ENCODE measurements around the gene LCN12. TPM values are rescaled to one million over a fixed set of nuclear protein-coding genes. Genes with fewer than 3 reads are reported as not detected.

LCN12 gene
- total RNA-seq, 1 donor from 2014 or later: 1.1 TPM

- H3K27me3 Mint-ChIP-seq (ENCODE audit: low read depth): no peaks in the 10 kb centered on the region
- no peak overlapping the region for H3K27ac Mint-ChIP-seq (ENCODE audit: unreplicated experiment)
- H3K4me1 Mint-ChIP-seq: peaks cover 4% of the 10 kb centered on the region
- TF ChIP-seq CTCF (conservative IDR thresholded peaks at IDR 0.05): no peak
- no peaks in the 10 kb centered on the region for H3K9me3 Mint-ChIP-seq
- no peaks in the 10 kb centered on the region for H3K36me3 Mint-ChIP-seq (ENCODE audit: low read depth)
- peak overlapping the region; percentile 23 for H3K4me3 Mint-ChIP-seq
- no peak for DNase-seq (ENCODE audit: low read depth, low spot score)
These were observed 6.5 kb upstream of the LCN12 start for GRCh38 chr9:136945333-136946227.

- Mint-ChIP-seq H3K27me3 (ENCODE audit: low read depth) (no peaks in the 10 kb centered on the region), H3K36me3 (ENCODE audit: low read depth) (no peaks in the 10 kb centered on the region), H3K4me3 (peak overlapping the region; percentile 56), H3K4me1 (peaks cover 4% of the 10 kb centered on the region), H3K9me3 (no peaks in the 10 kb centered on the region), H3K27ac (ENCODE audit: unreplicated experiment) (no peak overlapping the region)
- no peak for TF ChIP-seq CTCF (conservative IDR thresholded peaks at IDR 0.05)
- no peak for DNase-seq (ENCODE audit: low read depth, low spot score)
These were observed 5.6 kb upstream of the LCN12 start for GRCh38 chr9:136946228-136947027.

DNA sequence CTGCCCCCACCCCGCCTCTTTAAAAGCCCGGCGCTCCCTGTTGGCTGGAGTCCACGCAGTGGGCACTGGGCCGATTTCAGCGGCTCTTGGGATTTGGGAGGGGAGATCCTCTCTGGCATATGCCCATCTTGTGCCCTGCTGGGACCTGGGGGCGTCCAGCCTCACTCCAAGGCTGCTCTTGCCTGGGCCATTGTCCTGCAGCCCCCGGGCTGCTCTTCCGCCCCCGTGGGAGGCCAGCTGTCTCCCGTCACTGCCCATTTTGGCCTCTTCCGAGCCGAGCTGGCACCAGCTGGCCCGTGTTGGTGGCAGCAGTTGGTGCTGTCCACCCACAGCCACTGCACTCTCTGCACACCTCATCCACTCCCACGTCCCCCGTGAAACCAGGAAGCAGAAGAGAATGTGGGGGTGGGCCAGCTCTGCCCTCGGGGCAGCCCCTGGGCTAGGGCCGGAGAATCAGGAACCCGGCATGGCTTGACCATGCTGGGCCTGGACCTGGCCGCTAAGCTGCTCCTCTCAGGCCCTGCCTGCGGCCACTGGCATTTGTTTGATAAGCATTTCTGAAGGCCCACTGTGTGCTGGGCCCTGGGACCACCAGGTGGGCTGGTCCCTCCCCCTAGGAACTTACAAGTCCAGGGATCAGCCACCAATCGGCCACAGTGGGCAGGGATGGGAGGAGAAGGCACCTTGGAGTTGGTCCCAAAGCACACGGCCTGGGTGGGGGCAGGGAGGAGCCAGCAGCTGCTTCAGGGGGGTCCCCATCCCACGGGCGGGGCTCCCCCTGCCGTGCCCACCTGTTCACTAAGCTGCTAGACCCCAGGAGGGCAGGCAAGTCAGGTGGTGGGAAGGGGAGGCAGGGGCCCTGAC is 4.8 kb upstream of the LCN12 start:
- Mint-ChIP-seq H3K36me3 (ENCODE audit: low read depth) (no peaks in the 10 kb centered on the region), H3K27ac (ENCODE audit: unreplicated experiment) (no peak overlapping the region), H3K4me3 (peak overlapping the region; percentile 56), H3K9me3 (no peaks in the 10 kb centered on the region), H3K27me3 (ENCODE audit: low read depth) (no peaks in the 10 kb centered on the region), H3K4me1 (peaks cover 4% of the 10 kb centered on the region)
- no peak for TF ChIP-seq CTCF (conservative IDR thresholded peaks at IDR 0.05)
- no peak for DNase-seq (ENCODE audit: low read depth, low spot score)

GRCh38 chr9:136947955-136948510 is 4.0 kb upstream of the LCN12 start:
- Mint-ChIP-seq H3K27me3 (ENCODE audit: low read depth) (no peaks in the 10 kb centered on the region), H3K9me3 (no peaks in the 10 kb centered on the region), H3K4me1 (peaks cover 4% of the 10 kb centered on the region), H3K27ac (ENCODE audit: unreplicated experiment) (no peak overlapping the region), H3K36me3 (ENCODE audit: low read depth) (no peaks in the 10 kb centered on the region), H3K4me3 (peak overlapping the region; percentile 83)
- TF ChIP-seq CTCF (conservative IDR thresholded peaks at IDR 0.05): peak; percentile 54
- DNase-seq (ENCODE audit: low read depth, low spot score): peak; percentile 49
